ENCODE measurements around the gene MOBP.
A peak's percentile ranks its signal among the peaks of the same experiment; 100 is the strongest.
"Not testable (repeated sequence)": the region's sequence is repeated elsewhere in the genome, so short reads cannot be mapped to it uniquely, and the experiment has no call there.

MOBP gene, protein sequence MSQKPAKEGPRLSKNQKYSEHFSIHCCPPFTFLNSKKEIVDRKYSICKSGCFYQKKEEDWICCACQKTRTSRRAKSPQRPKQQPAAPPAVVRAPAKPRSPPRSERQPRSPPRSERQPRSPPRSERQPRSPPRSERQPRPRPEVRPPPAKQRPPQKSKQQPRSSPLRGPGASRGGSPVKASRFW

GRCh38 chr3:39467394-39468107 lies at the start of gene MOBP:
Gene MOBP (plus strand): TSS chr3:39467680. CDS start chr3:39502070, 34,390 bp downstream.
- DNase-seq (ENCODE audit: low spot score), result no peak

GRCh38 chr3:39418556-39419225 lies 48.8 kb upstream of the MOBP start:
- DNase-seq (ENCODE audit: low spot score), result not testable (repeated sequence)

DNA sequence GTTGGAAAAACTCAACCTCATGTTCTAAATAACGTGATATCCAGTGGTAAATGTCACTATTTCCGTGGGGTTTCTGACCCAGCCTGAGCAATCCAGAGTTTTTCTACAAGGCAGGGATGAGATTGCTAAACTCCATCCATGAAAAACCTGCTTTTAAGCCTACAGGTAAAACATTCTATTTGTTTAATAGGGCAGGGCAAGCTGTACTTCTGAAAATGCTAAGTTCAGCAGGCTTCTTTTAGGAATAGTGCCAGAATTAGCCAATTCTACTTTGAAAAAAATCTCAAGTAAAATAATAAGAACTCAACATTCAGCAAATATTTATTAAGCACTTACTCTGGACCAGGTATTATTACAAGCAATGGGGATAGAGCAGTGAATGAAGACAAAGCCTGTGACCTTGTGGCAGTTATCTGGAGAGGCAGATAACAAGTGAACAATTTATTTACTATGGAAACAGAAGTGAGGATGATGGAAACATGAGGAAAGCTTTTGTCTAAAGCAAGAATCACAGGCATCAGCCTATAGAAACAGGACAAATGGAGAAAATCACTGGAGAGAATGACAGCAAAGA lies 47.7 kb upstream of the MOBP start:
- DNase-seq (ENCODE audit: low spot score), result no peak

DNA sequence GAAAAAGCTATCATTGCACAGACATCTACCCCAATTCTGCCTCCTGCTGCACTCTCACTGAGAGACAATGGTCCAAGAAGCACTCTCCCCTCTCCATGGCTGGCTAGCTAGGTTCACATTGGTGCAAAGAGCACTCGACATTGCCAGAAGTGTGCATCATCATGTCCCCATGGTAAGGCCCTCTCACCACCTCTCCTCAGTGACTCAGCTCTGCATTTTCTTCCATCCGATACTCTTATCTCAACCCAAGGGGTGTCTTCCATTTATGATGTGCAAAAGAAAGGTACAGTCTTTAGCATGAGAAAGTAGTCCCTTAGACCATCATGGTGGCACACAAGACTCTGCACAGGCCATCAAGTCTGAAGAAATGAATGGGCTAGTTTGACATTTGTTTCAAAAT lies 46.9 kb upstream of the MOBP start:
- no peak for DNase-seq (ENCODE audit: low spot score)

GRCh38 chr3:39423436-39423970 lies 44.0 kb upstream of the MOBP start:
- no peak for DNase-seq (ENCODE audit: low spot score)

GRCh38 chr3:39426312-39426711 lies 41.2 kb upstream of the MOBP start:
- DNase-seq (ENCODE audit: low spot score), result no peak

GRCh38 chr3:39427506-39427905 lies 40.0 kb upstream of the MOBP start:
- DNase-seq (ENCODE audit: low spot score), result no peak

GRCh38 chr3:39428745-39429201 lies 38.7 kb upstream of the MOBP start:
- DNase-seq (ENCODE audit: low spot score), result no peak

- no peak for DNase-seq (ENCODE audit: low spot score)
Measured at GRCh38 chr3:39429466-39429865, 38.0 kb upstream of the MOBP start.

DNA sequence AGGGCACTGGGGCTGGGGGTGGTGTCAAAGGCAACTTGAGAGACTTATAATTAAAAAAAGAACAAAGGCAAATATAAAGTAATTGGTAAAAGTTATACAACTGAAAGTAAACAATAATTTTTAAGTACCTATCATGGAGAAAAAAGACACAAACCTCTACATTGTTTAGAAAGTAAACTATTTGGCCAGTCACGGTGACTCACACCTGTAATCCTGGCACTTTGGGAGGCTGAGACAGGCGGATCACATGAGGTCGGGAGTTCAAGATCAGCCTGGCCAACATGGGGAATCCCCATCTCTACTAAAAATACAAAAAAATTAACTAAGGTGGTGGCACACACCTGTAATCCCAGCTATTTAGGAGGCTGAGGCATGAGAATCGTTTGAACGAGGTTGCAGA lies 35.1 kb upstream of the MOBP start:
- no peak for DNase-seq (ENCODE audit: low spot score)

DNA sequence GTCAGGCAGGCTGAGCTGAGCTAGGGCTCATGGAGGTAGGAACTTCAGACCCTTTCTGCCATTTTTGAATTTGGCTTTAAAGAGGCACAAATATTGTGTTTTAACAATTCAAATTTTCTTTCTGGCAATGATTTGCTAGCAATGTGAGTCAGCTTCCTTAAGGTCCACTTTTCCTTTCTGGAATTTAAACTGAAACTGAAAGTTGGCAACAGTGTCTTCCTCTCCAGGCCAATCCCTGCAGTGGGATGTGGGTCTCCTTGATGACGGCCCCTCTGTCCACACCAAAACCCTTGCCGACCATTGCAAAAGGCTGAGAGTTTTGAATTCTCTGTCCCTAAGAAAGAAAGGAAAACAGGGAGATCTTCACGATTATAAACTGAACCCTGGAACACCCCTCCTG lies 33.8 kb upstream of the MOBP start:
- no peak for DNase-seq (ENCODE audit: low spot score)

DNA sequence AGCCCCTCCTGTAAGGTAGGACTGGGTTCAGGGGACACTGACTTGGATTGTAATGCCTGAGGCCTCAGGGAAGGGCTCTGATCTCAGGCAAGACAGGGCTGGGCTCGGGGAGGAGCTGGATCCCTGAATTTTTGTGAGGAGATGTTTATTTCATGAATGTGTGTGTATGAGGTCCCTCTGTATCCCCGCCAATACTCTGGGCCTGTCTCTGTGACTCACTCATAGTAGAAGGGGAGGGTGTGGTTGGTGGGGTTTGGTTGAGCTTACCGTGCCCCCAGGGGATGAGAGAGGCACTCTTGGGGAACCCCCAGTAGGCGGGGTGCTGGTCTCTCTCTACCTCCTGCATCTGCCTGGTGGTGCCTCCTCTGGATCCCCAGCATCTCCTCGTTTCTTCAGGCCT lies 32.9 kb upstream of the MOBP start:
- DNase-seq (ENCODE audit: low spot score), result no peak

GRCh38 chr3:39435006-39435748 lies 32.3 kb upstream of the MOBP start:
- no peak for DNase-seq (ENCODE audit: low spot score)

DNA sequence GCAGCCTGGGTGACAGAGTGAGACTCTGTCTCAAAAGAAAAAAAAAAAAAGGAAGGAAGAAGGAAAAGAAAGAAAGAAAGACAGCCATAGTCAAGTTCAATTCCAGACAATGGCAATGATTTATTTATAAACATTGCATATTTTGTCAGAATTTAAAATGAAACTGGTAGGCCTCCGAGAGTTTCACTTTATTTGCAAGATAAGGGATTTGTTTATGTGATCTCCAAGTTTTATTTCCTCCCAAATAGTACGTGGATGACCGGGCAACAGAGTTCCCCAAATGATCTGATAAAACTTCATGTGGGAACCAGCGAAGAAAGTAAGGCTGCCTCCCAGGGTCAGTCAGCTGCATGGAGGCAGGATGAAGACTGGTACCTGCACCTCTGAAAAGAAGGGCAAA lies 28.6 kb upstream of the MOBP start:
- DNase-seq (ENCODE audit: low spot score), result no peak

DNA sequence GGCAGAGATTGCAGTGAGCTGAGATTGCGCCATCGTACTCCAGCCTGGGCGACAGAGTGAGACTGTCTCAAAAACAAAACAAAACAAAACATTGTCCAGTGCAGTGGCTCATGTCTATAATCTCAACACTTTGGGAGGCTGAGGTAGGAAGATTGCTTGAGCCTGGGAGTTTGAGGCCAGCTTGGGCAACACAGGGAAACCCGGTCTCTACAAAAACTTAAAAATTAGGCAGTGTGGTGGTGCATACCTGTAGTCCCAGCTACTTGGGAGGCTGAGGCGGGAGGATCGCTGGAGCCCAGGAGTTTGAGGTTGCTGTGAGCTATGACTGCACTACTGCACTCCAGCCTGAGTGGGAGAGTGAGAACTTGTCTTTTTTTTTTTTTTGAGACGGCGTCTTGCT lies 27.2 kb upstream of the MOBP start:
- DNase-seq (ENCODE audit: low spot score), result no peak

GRCh38 chr3:39443530-39443929 lies 23.9 kb upstream of the MOBP start:
- DNase-seq (ENCODE audit: low spot score), result no peak

- no peak for DNase-seq (ENCODE audit: low spot score)
Measured at GRCh38 chr3:39445927-39446326, 21.6 kb upstream of the MOBP start.

GRCh38 chr3:39446444-39446843 lies 21.0 kb upstream of the MOBP start:
- DNase-seq (ENCODE audit: low spot score), result no peak

- DNase-seq (ENCODE audit: low spot score), result peak; percentile 81
Measured at GRCh38 chr3:39447637-39448483, 19.6 kb upstream of the MOBP start.

DNA sequence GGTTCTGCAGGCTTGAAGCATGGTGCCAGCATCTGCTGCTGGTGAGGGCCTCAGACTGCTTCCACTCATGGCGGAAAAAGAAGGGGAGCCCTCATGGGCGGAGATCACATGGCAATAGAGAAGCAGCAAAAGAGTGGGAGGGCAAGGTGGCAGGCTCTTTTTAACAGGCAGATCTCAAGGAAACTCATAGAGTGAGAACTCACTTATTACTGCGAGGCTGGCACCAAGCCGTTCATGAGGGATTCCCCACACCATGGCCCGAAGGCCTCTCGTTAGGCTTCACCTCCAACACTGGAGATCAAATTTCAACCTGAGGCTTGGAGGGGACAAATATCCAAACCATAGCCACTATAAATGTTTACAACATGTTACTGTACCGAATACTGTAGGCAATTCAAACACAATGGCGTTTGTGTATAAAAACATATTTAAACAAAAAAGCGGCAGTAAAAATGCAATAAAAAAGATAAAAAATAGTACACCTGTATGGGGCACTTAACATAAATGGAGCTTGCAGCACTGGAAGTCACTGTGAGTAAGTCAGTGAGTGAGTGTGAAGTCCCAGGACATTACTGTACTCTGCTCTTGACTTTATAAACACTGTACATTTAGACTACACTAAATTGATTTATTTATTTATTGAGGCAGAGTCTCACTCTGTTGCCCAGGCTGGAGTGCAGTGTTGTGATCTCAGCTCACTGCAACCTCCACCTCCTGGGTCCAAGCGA lies 18.8 kb upstream of the MOBP start:
- DNase-seq (ENCODE audit: low spot score), result no peak

Data from LoVo (cell line).